DND-41 (cell line): ENCODE results near the gene FSD2.

Experiments
- CTCF ChIP-seq: IDR thresholded peaks from 2 replicates; pipeline ENCODE4 v1.5.1; 2012; ENCODE audit warnings: borderline replicate concordance, low read length, moderate library complexity, mild to moderate bottlenecking; ENCODE audit not compliant: poor library complexity, severe bottlenecking; ENCODE audit errors: extremely low read depth
- EZH2 ChIP-seq: IDR thresholded peaks from 3 replicates; pipeline ENCODE4 v1.6.1; 2012; ENCODE audit warnings: borderline replicate concordance, low read depth, mild to moderate bottlenecking, moderate library complexity, low read length, inconsistent platforms; ENCODE audit not compliant: severe bottlenecking

GRCh38 chr15:82715003-82715402, 90.9 kb downstream of the FSD2 start:
- TF ChIP-seq CTCF (no peak), EZH2 (no peak)
